DOHH2 (cell line): ENCODE results near the gene SCG5.

ENCODE experiments used
- H3F3A ChIP-seq: fragments of 200-600 bp; sonication (generic), shearing (Covaris generic); 2 replicates; pipeline ENCODE4 v1.6.0; 2016; ENCODE audit warnings: antibody characterized with exemption, mild to moderate bottlenecking; ENCODE audit not compliant: control insufficient read depth, insufficient read depth
- H3K27ac ChIP-seq: fragments of 200-600 bp; sonication (generic); 2 replicates; pipeline ENCODE4 v1.5.1; 2014; ENCODE audit warnings: low read depth, mild to moderate bottlenecking, low read length, moderate library complexity
- H3K27me3 ChIP-seq: fragments of 200-600 bp; sonication (generic); 2 replicates; pipeline ENCODE4 v1.6.1; 2014; ENCODE audit warnings: mild to moderate bottlenecking, low read length, mixed read lengths; ENCODE audit not compliant: control insufficient read depth
- H3K36me3 ChIP-seq: fragments of 200-600 bp; sonication (generic); 2 replicates; pipeline ENCODE4 v1.6.1; 2014; ENCODE audit warnings: mild to moderate bottlenecking, low read length, moderate library complexity, mixed read lengths; ENCODE audit not compliant: control insufficient read depth
- H3K4me1 ChIP-seq: fragments of 200-600 bp; sonication (generic); 2 replicates; pipeline ENCODE4 v1.6.1; 2014; ENCODE audit warnings: mild to moderate bottlenecking, low read length, mixed read lengths; ENCODE audit not compliant: control insufficient read depth
- H3K4me2 ChIP-seq: fragments of 200-600 bp; sonication (generic); 2 replicates; pipeline ENCODE4 v1.6.0; 2014; ENCODE audit warnings: mild to moderate bottlenecking, low read length, moderate library complexity
- H3K4me3 ChIP-seq: fragments of 200-600 bp; sonication (generic); 2 replicates; pipeline ENCODE4 v1.5.1; 2014; ENCODE audit warnings: mild to moderate bottlenecking, low read length, mixed read lengths
- H3K79me2 ChIP-seq: fragments of 200-600 bp; sonication (generic); 2 replicates; pipeline ENCODE4 v1.6.1; 2014; ENCODE audit warnings: mild to moderate bottlenecking, low read length, mixed read lengths; ENCODE audit not compliant: control insufficient read depth
- H3K9me2 ChIP-seq: fragments of 200-600 bp; sonication (generic); replicated peaks from 2 replicates; pipeline ENCODE4 v1.6.1; 2014; ENCODE audit warnings: mild to moderate bottlenecking, low read length, mixed read lengths; ENCODE audit not compliant: control insufficient read depth
- H3K9me3 ChIP-seq: fragments of 200-600 bp; sonication (generic); 2 replicates; pipeline ENCODE4 v1.6.1; 2014; ENCODE audit warnings: antibody characterized with exemption, low read length, mixed read lengths; ENCODE audit not compliant: control insufficient read depth, insufficient read depth
- H4K20me1 ChIP-seq: fragments of 200-600 bp; sonication (generic); 2 replicates; pipeline ENCODE4 v1.6.0; 2014; ENCODE audit warnings: low read depth, mild to moderate bottlenecking, antibody characterized with exemption, low read length, moderate library complexity; ENCODE audit not compliant: control insufficient read depth, insufficient read depth
- EZH2phosphoT487 ChIP-seq: fragments of 200-600 bp; sonication (generic); IDR thresholded peaks from 2 replicates; pipeline ENCODE4 v1.6.1; 2017; ENCODE audit warnings: borderline replicate concordance, mild to moderate bottlenecking, antibody characterized with exemption, low read length, moderate library complexity, mixed read lengths
- TF ChIP-seq, protein P1 (sequence below): fragments of 200-600 bp; sonication (generic); IDR thresholded peaks from one replicate; pipeline ENCODE4 v1.5.1; 2014; ENCODE audit warnings: antibody characterized with exemption, mild to moderate bottlenecking, low read depth, low read length; ENCODE audit not compliant: poor library complexity, severe bottlenecking

The SCG5 gene

DNA sequence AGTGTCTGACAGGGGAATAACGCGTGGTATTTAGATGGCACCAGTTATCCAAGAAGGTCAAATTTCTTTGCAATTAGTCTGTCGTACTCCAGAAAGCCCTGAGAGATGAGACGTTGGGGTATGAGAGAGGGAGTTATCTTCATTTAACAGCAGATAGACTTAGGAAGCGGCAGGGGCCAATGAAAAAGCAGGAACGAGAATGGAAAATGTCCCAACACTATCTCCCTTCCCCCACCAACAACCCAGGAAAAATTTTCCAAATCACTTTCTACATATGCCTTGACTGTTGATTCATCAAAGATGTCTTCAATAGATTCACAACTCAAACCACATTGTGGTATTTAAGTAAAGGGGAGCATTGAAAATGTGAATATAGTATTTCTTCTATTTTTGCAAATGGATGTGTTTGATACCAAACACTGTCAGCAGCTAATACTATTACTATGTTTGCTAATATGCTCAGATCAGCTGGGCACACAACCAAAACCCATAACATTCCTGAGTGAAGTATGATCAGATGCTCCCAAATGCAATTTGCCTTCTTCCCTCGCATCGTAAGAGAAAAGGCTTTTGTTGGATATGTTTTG is 63.0 kb downstream of the SCG5 start:
- Histone ChIP-seq H3K4me2 (no peak overlapping the region), H3K9me2 (no peaks in the 10 kb centered on the region), H3K79me2 (no peaks in the 10 kb centered on the region), H3K9me3 (no peaks in the 10 kb centered on the region), H4K20me1 (no peaks in the 10 kb centered on the region), H3K36me3 (no peaks in the 10 kb centered on the region), H3K27me3 (peaks cover 6% of the 10 kb centered on the region; the same call in 1 of the 2 replicates), H3K4me3 (no peak overlapping the region), H3K4me1 (no peaks in the 10 kb centered on the region), H3K27ac (no peak overlapping the region), H3F3A (no peaks in the 10 kb centered on the region)
- TF ChIP-seq EZH2phosphoT487 = no peak
- TF ChIP-seq, protein P1, sequence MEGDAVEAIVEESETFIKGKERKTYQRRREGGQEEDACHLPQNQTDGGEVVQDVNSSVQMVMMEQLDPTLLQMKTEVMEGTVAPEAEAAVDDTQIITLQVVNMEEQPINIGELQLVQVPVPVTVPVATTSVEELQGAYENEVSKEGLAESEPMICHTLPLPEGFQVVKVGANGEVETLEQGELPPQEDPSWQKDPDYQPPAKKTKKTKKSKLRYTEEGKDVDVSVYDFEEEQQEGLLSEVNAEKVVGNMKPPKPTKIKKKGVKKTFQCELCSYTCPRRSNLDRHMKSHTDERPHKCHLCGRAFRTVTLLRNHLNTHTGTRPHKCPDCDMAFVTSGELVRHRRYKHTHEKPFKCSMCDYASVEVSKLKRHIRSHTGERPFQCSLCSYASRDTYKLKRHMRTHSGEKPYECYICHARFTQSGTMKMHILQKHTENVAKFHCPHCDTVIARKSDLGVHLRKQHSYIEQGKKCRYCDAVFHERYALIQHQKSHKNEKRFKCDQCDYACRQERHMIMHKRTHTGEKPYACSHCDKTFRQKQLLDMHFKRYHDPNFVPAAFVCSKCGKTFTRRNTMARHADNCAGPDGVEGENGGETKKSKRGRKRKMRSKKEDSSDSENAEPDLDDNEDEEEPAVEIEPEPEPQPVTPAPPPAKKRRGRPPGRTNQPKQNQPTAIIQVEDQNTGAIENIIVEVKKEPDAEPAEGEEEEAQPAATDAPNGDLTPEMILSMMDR = no peak

DNA sequence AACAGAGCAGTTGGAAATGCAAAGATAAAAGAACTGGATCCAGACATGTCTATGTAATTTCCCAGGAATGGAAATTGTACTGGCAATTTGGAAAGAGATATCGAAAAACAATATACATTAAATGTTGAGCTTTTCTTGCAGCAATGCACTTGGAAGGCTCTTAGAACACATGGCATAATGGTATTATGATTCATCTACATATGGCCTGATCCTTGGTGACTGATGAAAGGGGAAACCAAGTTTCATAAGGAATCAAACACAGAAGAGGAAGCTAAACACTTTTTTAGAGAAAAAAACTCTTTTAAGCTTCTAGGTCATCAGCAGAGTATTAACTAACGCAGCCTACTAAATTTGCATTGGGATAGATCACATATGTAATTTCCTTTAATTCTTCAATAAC is 63.9 kb downstream of the SCG5 start:
- no peak overlapping the region for H3K4me3 ChIP-seq
- no peaks in the 10 kb centered on the region for H3K79me2 ChIP-seq
- H4K20me1 ChIP-seq = no peaks in the 10 kb centered on the region
- TF ChIP-seq, protein P1 = no peak
- no peak for TF ChIP-seq EZH2phosphoT487
- no peaks in the 10 kb centered on the region for H3K9me3 ChIP-seq
- no peaks in the 10 kb centered on the region for H3K4me1 ChIP-seq
- H3F3A ChIP-seq = no peaks in the 10 kb centered on the region
- no peak overlapping the region for H3K4me2 ChIP-seq
- H3K36me3 ChIP-seq = no peaks in the 10 kb centered on the region
- H3K27ac ChIP-seq = no peak overlapping the region
- H3K9me2 ChIP-seq = no peaks in the 10 kb centered on the region
- H3K27me3 ChIP-seq = peaks cover 6% of the 10 kb centered on the region; the same call in 1 of the 2 replicates

DNA sequence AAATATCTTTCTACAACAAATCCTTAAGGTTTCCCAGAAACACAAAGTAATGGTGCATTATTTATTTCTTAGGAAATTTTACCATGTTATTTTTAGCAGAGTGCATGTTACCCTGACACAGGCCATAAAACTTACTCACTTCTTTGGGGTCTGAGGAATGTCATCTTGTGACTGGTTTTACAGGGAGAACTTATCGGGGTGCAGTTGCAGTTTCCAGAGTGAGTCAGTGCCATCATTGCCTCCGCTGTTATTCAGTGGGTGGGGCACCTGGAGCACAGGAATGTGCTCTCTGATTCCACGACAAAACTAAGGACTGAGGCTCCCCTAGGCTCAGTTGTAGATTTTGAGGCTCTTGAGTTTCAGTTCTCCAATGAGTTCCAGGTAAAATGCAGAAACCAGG is 65.2 kb downstream of the SCG5 start:
- H3K4me2 ChIP-seq = no peak overlapping the region
- no peaks in the 10 kb centered on the region for H3K36me3 ChIP-seq
- H3K79me2 ChIP-seq = no peaks in the 10 kb centered on the region
- H3K4me3 ChIP-seq = no peak overlapping the region
- peaks cover 6% of the 10 kb centered on the region; the same call in 1 of the 2 replicates for H3K27me3 ChIP-seq
- H4K20me1 ChIP-seq = no peaks in the 10 kb centered on the region
- H3F3A ChIP-seq = no peaks in the 10 kb centered on the region
- H3K27ac ChIP-seq = no peak overlapping the region
- TF ChIP-seq EZH2phosphoT487 = no peak
- TF ChIP-seq, protein P1 = no peak
- no peaks in the 10 kb centered on the region for H3K4me1 ChIP-seq
- no peaks in the 10 kb centered on the region for H3K9me3 ChIP-seq
- H3K9me2 ChIP-seq = no peaks in the 10 kb centered on the region
